HFFc6 (cell line): ENCODE data around the gene MLKL. TPM values are rescaled to one million over a fixed set of nuclear protein-coding genes. Genes with fewer than 3 reads are reported as not detected.

Source experiments
- DNase-seq: peaks from one replicate; pipeline ENCODE4 v3.0.0-alpha.2; 2018
- H3K27ac Mint-ChIP-seq: 2 replicates; pipeline ENCODE4 v1.8.0; 2020; ENCODE audit warnings: mild to moderate bottlenecking, mixed read lengths
- H3K27me3 Mint-ChIP-seq: 2 replicates; pipeline ENCODE4 v1.8.0; 2021; ENCODE audit warnings: mild to moderate bottlenecking, moderate library complexity, mixed read lengths; ENCODE audit not compliant: insufficient read depth
- H3K36me3 Mint-ChIP-seq: 2 replicates; pipeline ENCODE4 v1.8.0; 2021; ENCODE audit warnings: low read depth, mixed read lengths
- H3K4me1 Mint-ChIP-seq: 2 replicates; pipeline ENCODE4 v1.8.0; 2020; ENCODE audit warnings: low read depth, mixed read lengths
- H3K4me3 Mint-ChIP-seq: 2 replicates; pipeline ENCODE4 v1.8.0; 2020; ENCODE audit warnings: mild to moderate bottlenecking, moderate library complexity, mixed read lengths
- H3K9me3 Mint-ChIP-seq: 2 replicates; pipeline ENCODE4 v1.8.0; 2020; ENCODE audit warnings: mild to moderate bottlenecking, mixed read lengths
- CTCF ChIP-seq: fragments of 200-600 bp; sonication (generic); IDR thresholded peaks from 2 replicates; pipeline ENCODE4 v1.5.0; 2021; ENCODE audit warnings: antibody characterized with exemption, mild to moderate bottlenecking
- total RNA-seq, 6 experiments: library from RNA; stranded (reverse); fragmentation: NEBNext Ultra II Directional; extraction: Animal tissue kit (Norgen Biotek cat#: 25700); gene quantifications; 2 replicates in 1 of 6; 3 replicates in 5 of 6; pipeline ENCODE4 v1.2.3, GENCODE V29; 2021

The MLKL gene
- total RNA-seq, 6 experiments from 2014 or later: 10.2 to 14.8 (median 11.4) TPM

- TF ChIP-seq CTCF: no peak
- Mint-ChIP-seq H3K4me3 (peak overlapping the region; percentile 94), H3K27me3 (no peaks in the 10 kb centered on the region), H3K9me3 (no peaks in the 10 kb centered on the region), H3K36me3 (peaks cover 16% of the 10 kb centered on the region), H3K27ac (peak overlapping the region; percentile 92), H3K4me1 (peaks cover 35% of the 10 kb centered on the region)
- no peak for DNase-seq
Measured at GRCh38 chr16:74666010-74666421, 34.6 kb downstream of the MLKL start.

- Mint-ChIP-seq H3K4me3 (no peak overlapping the region), H3K36me3 (peaks cover 40% of the 10 kb centered on the region), H3K4me1 (peaks cover 39% of the 10 kb centered on the region), H3K9me3 (no peaks in the 10 kb centered on the region), H3K27ac (no peak overlapping the region), H3K27me3 (no peaks in the 10 kb centered on the region)
- TF ChIP-seq CTCF: no peak
- no peak for DNase-seq
Measured at GRCh38 chr16:74661064-74661463, 39.6 kb downstream of the MLKL start.

GRCh38 chr16:74660383-74660782 is 40.3 kb downstream of the MLKL start:
- Mint-ChIP-seq H3K36me3 (peaks cover 44% of the 10 kb centered on the region), H3K27ac (no peak overlapping the region), H3K27me3 (no peaks in the 10 kb centered on the region), H3K4me1 (peaks cover 39% of the 10 kb centered on the region), H3K4me3 (no peak overlapping the region), H3K9me3 (no peaks in the 10 kb centered on the region)
- no peak for DNase-seq
- no peak for TF ChIP-seq CTCF

- DNase-seq: no peak
- Mint-ChIP-seq H3K4me1 (peaks cover 44% of the 10 kb centered on the region), H3K9me3 (no peaks in the 10 kb centered on the region), H3K4me3 (no peak overlapping the region), H3K36me3 (peaks cover 44% of the 10 kb centered on the region), H3K27me3 (no peaks in the 10 kb centered on the region), H3K27ac (no peak overlapping the region)
- no peak for TF ChIP-seq CTCF
Measured at GRCh38 chr16:74659041-74659440, 41.6 kb downstream of the MLKL start.

GRCh38 chr16:74657870-74658642 is 42.6 kb downstream of the MLKL start:
- DNase-seq: no peak
- peaks cover 41% of the 10 kb centered on the region for H3K36me3 Mint-ChIP-seq
- peaks cover 44% of the 10 kb centered on the region for H3K4me1 Mint-ChIP-seq
- no peaks in the 10 kb centered on the region for H3K27me3 Mint-ChIP-seq
- H3K9me3 Mint-ChIP-seq: no peaks in the 10 kb centered on the region
- no peak for TF ChIP-seq CTCF
- no peak overlapping the region for H3K27ac Mint-ChIP-seq
- no peak overlapping the region for H3K4me3 Mint-ChIP-seq
